Anterior cingulate cortex (tissue), 58 donors: ENCODE results near the gene C11orf24.

Experiments used
- DNase-seq, 58 donors: peaks; one replicate each; lab custom pipeline; 2025; lab: John Stamatoyannopoulos, UW

Gene C11orf24

GRCh38 chr11:68212421-68213134 is 59.2 kb downstream of the C11orf24 start:
- peak in 40 of 58 donors; percentile 14 to 75 (median 48) for DNase-seq

DNA sequence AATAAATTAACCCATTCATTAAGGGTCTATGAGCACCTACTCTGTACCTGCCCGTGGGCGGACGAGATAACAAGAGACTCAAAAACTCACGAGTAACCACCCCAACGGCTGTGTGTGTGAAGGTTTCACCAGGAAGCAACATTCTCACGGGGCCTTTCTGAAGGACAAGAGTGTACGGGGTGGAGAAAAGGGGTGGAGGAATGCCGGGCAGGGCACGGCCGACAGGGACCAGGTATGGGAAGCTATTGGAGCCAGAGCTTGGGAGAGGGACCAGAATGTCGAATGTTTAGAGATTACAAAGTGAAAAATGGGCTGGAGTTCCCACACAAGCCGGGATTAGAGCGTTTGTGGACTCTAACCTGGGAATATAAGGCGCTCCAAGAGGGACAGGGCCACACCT is 60.2 kb downstream of the C11orf24 start:
- no peak for DNase-seq
